Gastroesophageal sphincter (tissue), 3 donors: ENCODE measurements around the gene TPD52L1.

Source experiments
- EP300 ChIP-seq: sonication (generic); formaldehyde crosslinking; IDR thresholded peaks from one replicate; pipeline ENCODE4 v1.6.1; 2017; ENCODE audit warnings: antibody characterized with exemption, mild to moderate bottlenecking
- POLR2A ChIP-seq, 2 donors: fragments of 450-650 bp; IDR thresholded peaks; one replicate each; pipeline ENCODE4 v1.6.1; 2017; ENCODE audit warnings: antibody characterized with exemption in 2 of 2, mild to moderate bottlenecking in 2 of 2, moderate library complexity in 1 of 2
- POLR2AphosphoS5 ChIP-seq: sonication (generic); formaldehyde crosslinking; IDR thresholded peaks from one replicate; pipeline ENCODE4 v1.6.1; 2017; ENCODE audit warnings: antibody characterized with exemption
- TF ChIP-seq, protein P1 (sequence below), 4 experiments: fragments of 200-600 bp in 2 of 4; fragments of 450-650 bp in 2 of 4; sonication (generic) in 1 of 4; IDR thresholded peaks; one replicate each; pipeline ENCODE4 v1.5.1; 2017 to 2019; ENCODE audit warnings: antibody characterized with exemption in 4 of 4, mild to moderate bottlenecking in 2 of 4, moderate library complexity in 2 of 4

DNA sequence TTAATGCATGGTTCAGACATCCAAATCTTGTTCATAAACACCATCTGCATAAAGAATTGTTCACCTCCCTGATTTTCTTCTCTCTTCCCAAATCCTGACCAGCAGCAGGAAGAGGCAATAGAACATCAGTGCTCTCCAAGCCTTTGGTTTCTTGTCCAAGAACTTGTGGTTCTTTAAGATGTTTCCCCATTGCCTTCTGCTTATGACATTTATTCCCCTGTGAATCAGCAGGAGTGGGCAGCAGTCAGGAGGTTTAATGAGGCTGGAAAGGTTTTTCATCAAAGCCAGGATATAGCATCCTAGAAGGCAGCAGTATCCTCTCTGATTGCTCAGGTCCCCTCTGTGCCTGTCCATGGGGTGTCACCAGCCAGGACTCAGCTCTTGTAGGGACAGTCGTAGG is 142.9 kb downstream of the TPD52L1 start:
- no peak for TF ChIP-seq POLR2A (IDR thresholded peaks at IDR 0.05)
- TF ChIP-seq, protein P1, sequence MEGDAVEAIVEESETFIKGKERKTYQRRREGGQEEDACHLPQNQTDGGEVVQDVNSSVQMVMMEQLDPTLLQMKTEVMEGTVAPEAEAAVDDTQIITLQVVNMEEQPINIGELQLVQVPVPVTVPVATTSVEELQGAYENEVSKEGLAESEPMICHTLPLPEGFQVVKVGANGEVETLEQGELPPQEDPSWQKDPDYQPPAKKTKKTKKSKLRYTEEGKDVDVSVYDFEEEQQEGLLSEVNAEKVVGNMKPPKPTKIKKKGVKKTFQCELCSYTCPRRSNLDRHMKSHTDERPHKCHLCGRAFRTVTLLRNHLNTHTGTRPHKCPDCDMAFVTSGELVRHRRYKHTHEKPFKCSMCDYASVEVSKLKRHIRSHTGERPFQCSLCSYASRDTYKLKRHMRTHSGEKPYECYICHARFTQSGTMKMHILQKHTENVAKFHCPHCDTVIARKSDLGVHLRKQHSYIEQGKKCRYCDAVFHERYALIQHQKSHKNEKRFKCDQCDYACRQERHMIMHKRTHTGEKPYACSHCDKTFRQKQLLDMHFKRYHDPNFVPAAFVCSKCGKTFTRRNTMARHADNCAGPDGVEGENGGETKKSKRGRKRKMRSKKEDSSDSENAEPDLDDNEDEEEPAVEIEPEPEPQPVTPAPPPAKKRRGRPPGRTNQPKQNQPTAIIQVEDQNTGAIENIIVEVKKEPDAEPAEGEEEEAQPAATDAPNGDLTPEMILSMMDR (IDR thresholded peaks at IDR 0.05): no peak
- TF ChIP-seq EP300: no peak
- no peak for TF ChIP-seq POLR2AphosphoS5
